Rectal smooth muscle tissue (tissue), 1 donor: ENCODE measurements around the gene PRR14L.
"Not testable (repeated sequence)": the region's sequence is repeated elsewhere in the genome, so short reads cannot be mapped to it uniquely, and the experiment has no call there.

Experiments
- H3K27ac ChIP-seq: one replicate; pipeline ENCODE4 v1.7.0; 2013; ENCODE audit warnings: low read depth, low read length, inconsistent platforms
- H3K27me3 ChIP-seq: one replicate; pipeline ENCODE4 v1.7.0; 2013; ENCODE audit warnings: low read length; ENCODE audit not compliant: control insufficient read depth, insufficient read depth
- H3K36me3 ChIP-seq: one replicate; pipeline ENCODE4 v1.7.0; 2013; ENCODE audit warnings: low read length; ENCODE audit not compliant: control insufficient read depth, insufficient read depth
- H3K4me1 ChIP-seq: one replicate; pipeline ENCODE4 v1.7.0; 2013; ENCODE audit warnings: low read length; ENCODE audit not compliant: control insufficient read depth, insufficient read depth
- H3K4me3 ChIP-seq: one replicate; pipeline ENCODE4 v1.7.0; 2013; ENCODE audit warnings: low read length
- H3K9ac ChIP-seq: one replicate; pipeline ENCODE4 v1.7.0; 2013; ENCODE audit warnings: low read length

Gene PRR14L

DNA sequence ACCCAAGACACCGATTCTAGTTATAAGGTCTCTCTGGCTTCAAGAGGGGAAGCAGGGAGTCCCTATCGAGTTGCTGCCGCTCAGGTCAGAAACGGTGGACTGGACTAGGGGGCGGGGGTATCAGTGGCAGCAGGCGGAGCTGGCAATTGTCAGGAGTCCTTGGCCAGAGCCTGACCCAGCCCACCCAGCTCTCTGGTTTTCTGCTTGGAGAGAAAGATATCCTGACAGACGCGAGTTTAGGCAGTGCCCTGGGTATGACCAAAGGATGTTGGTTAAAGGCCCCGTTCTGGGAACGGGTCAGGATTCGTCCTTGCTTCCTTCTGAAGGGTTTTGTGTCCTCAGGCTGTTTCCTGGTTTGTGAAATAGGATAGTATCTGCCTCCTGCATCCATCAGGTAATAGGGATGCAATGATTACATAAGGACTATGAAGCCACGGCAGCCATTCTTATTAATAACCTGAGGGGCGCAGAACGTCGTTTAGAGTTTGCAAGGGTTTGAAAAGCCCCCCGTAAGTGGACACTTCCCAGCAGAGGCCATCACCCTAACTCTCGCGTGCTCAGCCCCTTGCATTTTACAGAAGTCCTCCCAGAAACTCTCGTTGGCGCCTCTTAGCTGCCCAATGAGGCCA is 3.2 kb upstream of the PRR14L start:
- Histone ChIP-seq H3K27ac (peak overlapping the region; percentile 98), H3K27me3 (no peaks in the 10 kb centered on the region), H3K4me3 (peak overlapping the region; percentile 87), H3K9ac (peak overlapping the region; percentile 95), H3K36me3 (no peaks in the 10 kb centered on the region), H3K4me1 (peaks cover 22% of the 10 kb centered on the region)

- Histone ChIP-seq H3K27ac (no peak overlapping the region), H3K4me3 (no peak overlapping the region), H3K9ac (no peak overlapping the region), H3K4me1 (peaks cover 25% of the 10 kb centered on the region), H3K27me3 (no peaks in the 10 kb centered on the region), H3K36me3 (no peaks in the 10 kb centered on the region)
Measured at GRCh38 chr22:31752096-31752847, 2.3 kb upstream of the PRR14L start.

DNA sequence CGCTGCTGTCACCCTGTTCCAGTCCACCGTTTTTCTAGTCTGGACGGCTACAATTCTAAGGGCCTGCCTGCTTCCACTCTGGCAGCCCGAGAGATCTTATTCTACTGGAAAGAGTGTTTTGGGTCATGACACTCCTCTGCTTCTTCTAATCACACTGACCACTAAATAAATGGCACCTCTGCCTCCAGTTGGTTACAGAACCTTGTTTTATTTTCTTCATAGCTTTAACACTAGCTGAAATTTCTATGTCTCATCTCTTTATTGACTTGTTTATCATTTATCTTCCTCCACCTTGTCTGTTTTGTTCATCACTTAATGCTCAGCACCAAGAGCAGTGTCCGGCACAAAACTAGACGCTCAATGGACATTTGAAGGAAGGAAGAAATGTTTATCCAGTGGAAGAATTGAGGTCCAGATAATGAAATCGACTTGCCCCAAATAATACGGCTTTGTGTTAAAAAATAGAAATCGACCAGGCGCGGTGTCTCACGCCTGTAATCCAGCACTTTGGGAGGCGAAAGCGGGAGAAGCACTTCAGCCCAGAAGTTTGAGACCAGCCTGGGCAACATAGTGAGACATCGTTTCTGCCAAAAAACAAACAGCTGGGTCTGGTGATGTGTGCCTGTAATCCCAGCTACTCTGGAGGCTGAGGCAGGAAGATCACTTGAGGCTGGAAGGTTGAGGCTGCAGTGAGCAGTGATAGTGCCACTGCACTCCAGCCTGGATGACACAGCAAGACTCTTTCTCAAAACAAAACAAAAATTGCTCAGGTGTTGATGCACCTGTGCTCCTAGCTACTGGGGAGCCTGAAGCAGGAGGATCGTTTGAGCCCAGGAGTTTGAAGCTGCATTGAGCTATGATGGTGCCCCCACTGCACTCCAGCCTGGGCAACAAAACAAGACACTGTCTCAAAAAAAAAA is 693 bp upstream of the PRR14L start:
- Histone ChIP-seq H3K27ac (peak overlapping the region; percentile 79), H3K4me3 (peak overlapping the region; percentile 45), H3K9ac (peak overlapping the region; percentile 38), H3K27me3 (no peaks in the 10 kb centered on the region), H3K4me1 (peaks cover 25% of the 10 kb centered on the region), H3K36me3 (no peaks in the 10 kb centered on the region)

DNA sequence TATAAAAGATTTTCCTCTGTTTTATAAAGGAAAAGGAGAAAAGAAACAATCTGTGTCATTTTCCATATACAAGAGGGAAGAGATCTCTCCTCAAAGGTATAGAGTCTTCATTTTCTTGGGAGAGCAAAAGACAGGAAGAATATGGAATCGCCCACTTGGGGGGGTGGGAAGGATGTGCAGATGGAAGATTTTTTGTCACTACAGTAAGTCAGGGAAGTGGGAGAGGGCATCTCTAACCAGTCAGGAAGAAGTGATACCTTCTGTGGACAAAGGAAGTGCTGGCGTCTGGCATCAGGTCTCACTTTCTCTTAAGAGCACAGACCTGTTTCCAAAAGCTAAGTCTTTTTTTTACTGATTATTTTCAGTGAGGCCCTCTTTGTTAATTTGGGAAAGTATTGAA is 1.4 kb downstream of the PRR14L start:
- Histone ChIP-seq H3K27ac (no peak overlapping the region), H3K4me1 (peaks cover 25% of the 10 kb centered on the region), H3K9ac (no peak overlapping the region), H3K36me3 (no peaks in the 10 kb centered on the region), H3K4me3 (peak overlapping the region; percentile 93), H3K27me3 (no peaks in the 10 kb centered on the region)

DNA sequence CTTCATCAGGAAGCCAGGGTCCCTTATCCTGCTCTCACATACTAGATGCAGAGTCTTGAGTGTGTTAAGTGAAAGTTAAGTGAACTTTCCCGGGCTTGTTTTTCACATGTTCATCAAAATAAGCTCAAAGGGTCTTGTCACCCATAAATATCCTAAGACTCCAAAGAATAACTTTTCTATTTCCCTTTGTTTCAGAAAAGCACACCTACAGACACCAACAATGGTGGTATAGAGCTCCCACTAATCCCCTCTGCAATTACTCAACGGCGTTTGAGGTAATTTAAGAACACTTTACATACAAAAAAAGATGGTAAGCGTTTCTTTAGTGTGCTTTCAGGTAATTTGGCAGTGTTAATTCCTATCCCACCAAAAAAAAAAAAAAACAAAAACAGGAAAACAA is 2.5 kb downstream of the PRR14L start:
- H3K27me3 ChIP-seq: no peaks in the 10 kb centered on the region
- H3K4me1 ChIP-seq: peaks cover 19% of the 10 kb centered on the region
- no peak overlapping the region for H3K27ac ChIP-seq
- H3K4me3 ChIP-seq: no peak overlapping the region
- no peaks in the 10 kb centered on the region for H3K36me3 ChIP-seq
- no peak overlapping the region for H3K9ac ChIP-seq

DNA sequence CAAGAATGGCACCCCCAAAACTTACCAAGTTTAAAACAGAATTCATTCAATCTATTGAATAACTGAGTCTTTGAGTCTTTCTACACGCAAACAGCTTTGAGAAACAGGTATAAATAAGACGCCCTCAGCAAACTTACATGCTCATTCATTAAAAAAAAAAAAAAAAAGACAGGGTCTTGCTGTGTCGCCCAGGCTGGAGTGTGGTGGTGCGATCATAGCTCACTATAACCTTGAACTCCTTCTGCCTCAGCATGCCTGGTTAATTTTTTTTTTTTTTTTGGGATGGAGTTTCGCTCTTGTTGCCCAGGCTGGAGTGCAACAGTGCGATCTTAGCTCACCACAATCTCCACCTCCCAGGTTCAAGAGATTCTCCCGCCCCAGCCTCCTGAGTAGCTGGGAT is 6.1 kb downstream of the PRR14L start:
- Histone ChIP-seq H3K4me3 (no peak overlapping the region), H3K36me3 (no peaks in the 10 kb centered on the region), H3K27me3 (no peaks in the 10 kb centered on the region)

GRCh38 chr22:31742682-31743081 is 7.2 kb downstream of the PRR14L start:
- Histone ChIP-seq H3K9ac (no peak overlapping the region), H3K27ac (no peak overlapping the region), H3K4me3 (no peak overlapping the region), H3K36me3 (no peaks in the 10 kb centered on the region), H3K27me3 (no peaks in the 10 kb centered on the region), H3K4me1 (peaks cover 4% of the 10 kb centered on the region)

More for the DNA sequence above, 6.1 kb downstream of the PRR14L start:
- H3K9ac ChIP-seq: no peak overlapping the region
- peaks cover 13% of the 10 kb centered on the region for H3K4me1 ChIP-seq
- H3K27ac ChIP-seq: no peak overlapping the region

DNA sequence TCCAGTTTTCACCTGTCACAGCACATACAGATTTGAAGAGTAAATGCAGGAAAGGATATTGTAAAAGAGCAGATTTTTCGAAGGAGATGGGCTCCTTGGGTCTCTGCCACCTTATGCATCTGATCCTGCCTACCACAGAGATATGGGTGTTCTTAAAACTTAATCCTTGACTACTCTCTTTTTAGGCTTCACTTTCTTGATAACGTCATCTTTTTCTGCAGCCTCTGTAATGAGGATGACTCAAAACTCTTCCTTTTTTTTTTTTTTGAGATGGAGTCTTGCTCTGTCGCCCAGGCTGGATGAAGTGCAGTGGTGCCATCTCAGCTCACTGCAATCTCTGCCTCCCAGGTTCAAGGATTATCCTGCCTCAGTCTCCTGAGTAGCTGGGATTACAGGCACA is 7.8 kb downstream of the PRR14L start:
- no peak overlapping the region for H3K4me3 ChIP-seq
- no peak overlapping the region for H3K9ac ChIP-seq
- no peaks in the 10 kb centered on the region for H3K27me3 ChIP-seq
- H3K36me3 ChIP-seq: no peaks in the 10 kb centered on the region
- peaks cover 4% of the 10 kb centered on the region for H3K4me1 ChIP-seq
- no peak overlapping the region for H3K27ac ChIP-seq

GRCh38 chr22:31740314-31740713 is 9.6 kb downstream of the PRR14L start:
- H3K4me1 ChIP-seq, H3K27ac ChIP-seq, H3K27me3 ChIP-seq, H3K36me3 ChIP-seq, H3K9ac ChIP-seq, H3K4me3 ChIP-seq: not testable (repeated sequence)

DNA sequence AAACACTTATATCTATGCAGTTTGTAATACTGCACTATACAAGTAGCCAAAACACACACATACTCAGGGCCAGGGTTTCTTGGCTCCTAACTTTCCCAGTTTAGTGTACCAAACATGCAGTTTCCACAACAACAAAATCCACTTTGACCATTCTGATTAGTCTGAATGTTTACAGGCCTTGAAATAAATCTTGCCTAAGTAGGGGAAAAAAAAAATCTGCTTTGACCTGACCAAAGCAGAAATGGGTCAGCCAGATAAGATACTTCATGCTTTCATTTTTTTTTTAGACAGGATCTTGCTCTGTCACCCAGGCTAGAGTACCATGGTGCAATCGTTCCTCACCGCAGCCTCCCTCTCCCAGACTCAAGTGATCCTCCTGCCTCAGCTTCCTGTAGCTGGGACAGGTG is 10.1 kb downstream of the PRR14L start:
- no peak overlapping the region for H3K4me3 ChIP-seq
- H3K9ac ChIP-seq: no peak overlapping the region
- H3K27ac ChIP-seq: no peak overlapping the region
- peaks cover 4% of the 10 kb centered on the region for H3K4me1 ChIP-seq
- H3K36me3 ChIP-seq: no peaks in the 10 kb centered on the region
- H3K27me3 ChIP-seq: no peaks in the 10 kb centered on the region

DNA sequence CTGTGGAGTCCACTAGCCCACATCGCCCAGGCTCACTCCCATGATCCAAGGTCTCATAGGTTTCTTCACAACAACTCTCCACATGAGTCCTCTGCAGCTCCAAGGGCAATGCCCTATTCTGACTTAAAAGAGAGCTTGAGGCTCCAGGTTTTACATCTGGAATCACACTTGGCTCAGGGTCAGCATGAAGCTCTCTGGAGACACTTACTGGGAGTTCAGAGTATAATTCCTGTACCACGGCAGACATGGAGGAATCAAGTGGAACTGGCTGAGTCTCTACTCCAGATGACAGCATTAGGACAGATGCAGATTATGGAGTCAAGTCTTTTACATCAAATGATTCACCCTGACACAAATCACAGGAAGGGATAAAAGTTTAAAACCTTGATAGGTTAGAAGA is 11.4 kb downstream of the PRR14L start:
- Histone ChIP-seq H3K4me1 (peaks cover 4% of the 10 kb centered on the region), H3K4me3 (no peak overlapping the region), H3K36me3 (no peaks in the 10 kb centered on the region), H3K9ac (no peak overlapping the region), H3K27me3 (no peaks in the 10 kb centered on the region), H3K27ac (no peak overlapping the region)

GRCh38 chr22:31737932-31738331 is 12.0 kb downstream of the PRR14L start:
- Histone ChIP-seq H3K9ac (no peak overlapping the region), H3K27ac (no peak overlapping the region), H3K4me1 (peaks cover 4% of the 10 kb centered on the region), H3K27me3 (no peaks in the 10 kb centered on the region), H3K36me3 (no peaks in the 10 kb centered on the region), H3K4me3 (no peak overlapping the region)
